Neural progenitor cell (in vitro differentiated cells): ENCODE results near the gene RNF11. TPM values are rescaled to one million over a fixed set of nuclear protein-coding genes. Genes with fewer than 3 reads are reported as not detected.
A peak's percentile ranks its signal among the peaks of the same experiment; 100 is the strongest.

ENCODE experiments used
- DNase-seq: peaks from one replicate; pipeline ENCODE4 v3.0.0-alpha.2; 2016; ENCODE audit warnings: low spot score
- H2AFZ ChIP-seq: fragments of 200-600 bp; sonication (generic); replicated peaks from 2 replicates; pipeline ENCODE4 v1.6.1; 2016; ENCODE audit warnings: antibody characterized with exemption
- H3F3A ChIP-seq: fragments of 200-600 bp; sonication (generic); 2 replicates; pipeline ENCODE4 v1.6.1; 2016; ENCODE audit warnings: antibody characterized with exemption, low read depth
- H3K27ac ChIP-seq: fragments of 200-600 bp; sonication (generic); 2 replicates; pipeline ENCODE4 v1.5.1; 2016; ENCODE audit warnings: mild to moderate bottlenecking
- H3K27me3 ChIP-seq: fragments of 200-600 bp; sonication (generic); 2 replicates; pipeline ENCODE4 v1.6.1; 2016; ENCODE audit warnings: mild to moderate bottlenecking, moderate library complexity
- H3K36me3 ChIP-seq: fragments of 200-600 bp; sonication (generic); 2 replicates; pipeline ENCODE4 v1.5.1; 2016
- H3K4me1 ChIP-seq: fragments of 200-600 bp; sonication (generic); 2 replicates; pipeline ENCODE4 v1.6.1; 2016; ENCODE audit warnings: mixed run types
- H3K4me2 ChIP-seq: fragments of 200-600 bp; sonication (generic); 2 replicates; pipeline ENCODE4 v1.6.1; 2016
- H3K4me3 ChIP-seq: fragments of 200-600 bp; sonication (generic); 2 replicates; pipeline ENCODE4 v1.5.1; 2016
- H3K79me2 ChIP-seq: fragments of 200-600 bp; sonication (generic); 2 replicates; pipeline ENCODE4 v1.6.1; 2016; ENCODE audit warnings: low read depth
- H3K9ac ChIP-seq: fragments of 200-600 bp; sonication (generic); 2 replicates; pipeline ENCODE4 v1.6.1; 2016
- H3K9me3 ChIP-seq: fragments of 200-600 bp; sonication (generic); 2 replicates; pipeline ENCODE4 v1.5.1; 2016; ENCODE audit warnings: low read depth
- H4K20me1 ChIP-seq: fragments of 200-600 bp; sonication (generic); 2 replicates; pipeline ENCODE4 v1.6.1; 2016; ENCODE audit warnings: low read depth
- H3K27ac Mint-ChIP-seq: 3 replicates; pipeline ENCODE4 v1.8.0; 2021; ENCODE audit warnings: mixed read lengths
- H3K27me3 Mint-ChIP-seq: 2 replicates; pipeline ENCODE4 v1.8.0; 2022; ENCODE audit warnings: low read depth, mild to moderate bottlenecking, inconsistent platforms, moderate library complexity, mixed read lengths; ENCODE audit not compliant: insufficient read depth
- H3K36me3 Mint-ChIP-seq: 3 replicates; pipeline ENCODE4 v1.8.0; 2021; ENCODE audit warnings: mixed read lengths
- H3K4me1 Mint-ChIP-seq: 3 replicates; pipeline ENCODE4 v1.8.0; 2021; ENCODE audit warnings: mixed read lengths
- H3K4me3 Mint-ChIP-seq: 3 replicates; pipeline ENCODE4 v1.8.0; 2021; ENCODE audit warnings: mild to moderate bottlenecking, moderate library complexity, mixed read lengths
- H3K9me3 Mint-ChIP-seq: 3 replicates; pipeline ENCODE4 v1.8.0; 2020; ENCODE audit warnings: mixed read lengths
- EZH2 ChIP-seq: fragments of 200-600 bp; sonication (generic); IDR thresholded peaks from 2 replicates; pipeline ENCODE4 v1.6.1; 2017; ENCODE audit warnings: antibody characterized with exemption, mild to moderate bottlenecking, moderate library complexity
- EZH2phosphoT487 ChIP-seq: fragments of 200-600 bp; sonication (generic); IDR thresholded peaks from 2 replicates; pipeline ENCODE4 v1.6.1; 2017; ENCODE audit warnings: antibody characterized with exemption
- total RNA-seq: library from RNA; depleted of rRNA; stranded (reverse); fragments of >200 nt; gene quantifications from 2 replicates; pipeline ENCODE4 v1.2.3, GENCODE V29; 2015; ENCODE audit warnings: low replicate concordance
- TF ChIP-seq, protein P1 (sequence below): fragments of 200-600 bp; sonication (generic); IDR thresholded peaks from 2 replicates; pipeline ENCODE4 v1.5.1; 2017; ENCODE audit warnings: antibody characterized with exemption, mild to moderate bottlenecking

RNF11 gene
- total RNA-seq, 1 donor from 2014 or later = 108 TPM

DNA sequence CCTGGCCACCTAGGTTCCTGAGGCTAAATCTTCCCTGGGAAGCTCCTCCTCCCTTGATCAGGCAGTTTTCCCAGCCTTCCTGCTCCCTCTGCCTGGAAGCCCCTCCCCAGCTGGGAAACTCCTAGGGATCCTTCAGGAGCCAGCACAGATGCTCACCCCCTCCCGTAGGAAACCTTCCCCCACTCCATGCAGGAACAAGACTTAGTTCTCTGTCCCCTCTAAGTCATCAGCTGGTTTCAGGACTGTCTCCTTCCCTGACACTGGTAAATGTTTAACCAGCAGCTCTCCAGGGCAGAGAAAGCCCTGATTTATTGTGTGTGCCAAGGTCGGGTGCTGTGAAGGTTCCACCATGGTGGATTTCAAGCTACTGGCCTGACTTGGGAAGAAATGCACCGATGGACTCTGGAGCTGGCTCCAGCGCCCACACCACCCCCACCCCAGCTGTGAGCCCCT is 69.3 kb downstream of the RNF11 start:
- TF ChIP-seq EZH2 = no peak
- TF ChIP-seq, protein P1, sequence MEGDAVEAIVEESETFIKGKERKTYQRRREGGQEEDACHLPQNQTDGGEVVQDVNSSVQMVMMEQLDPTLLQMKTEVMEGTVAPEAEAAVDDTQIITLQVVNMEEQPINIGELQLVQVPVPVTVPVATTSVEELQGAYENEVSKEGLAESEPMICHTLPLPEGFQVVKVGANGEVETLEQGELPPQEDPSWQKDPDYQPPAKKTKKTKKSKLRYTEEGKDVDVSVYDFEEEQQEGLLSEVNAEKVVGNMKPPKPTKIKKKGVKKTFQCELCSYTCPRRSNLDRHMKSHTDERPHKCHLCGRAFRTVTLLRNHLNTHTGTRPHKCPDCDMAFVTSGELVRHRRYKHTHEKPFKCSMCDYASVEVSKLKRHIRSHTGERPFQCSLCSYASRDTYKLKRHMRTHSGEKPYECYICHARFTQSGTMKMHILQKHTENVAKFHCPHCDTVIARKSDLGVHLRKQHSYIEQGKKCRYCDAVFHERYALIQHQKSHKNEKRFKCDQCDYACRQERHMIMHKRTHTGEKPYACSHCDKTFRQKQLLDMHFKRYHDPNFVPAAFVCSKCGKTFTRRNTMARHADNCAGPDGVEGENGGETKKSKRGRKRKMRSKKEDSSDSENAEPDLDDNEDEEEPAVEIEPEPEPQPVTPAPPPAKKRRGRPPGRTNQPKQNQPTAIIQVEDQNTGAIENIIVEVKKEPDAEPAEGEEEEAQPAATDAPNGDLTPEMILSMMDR = no peak
- no peak for TF ChIP-seq EZH2phosphoT487
- Mint-ChIP-seq H3K36me3 (no peaks in the 10 kb centered on the region), H3K27me3 (peaks cover 3% of the 10 kb centered on the region), H3K27ac (no peak overlapping the region), H3K4me3 (no peak overlapping the region), H3K9me3 (no peaks in the 10 kb centered on the region), H3K4me1 (peaks cover 3% of the 10 kb centered on the region)
- Histone ChIP-seq H3K27ac (no peak overlapping the region), H3F3A (no peaks in the 10 kb centered on the region), H3K27me3 (no peaks in the 10 kb centered on the region), H3K4me3 (no peak overlapping the region), H3K4me1 (peaks cover 6% of the 10 kb centered on the region), H4K20me1 (no peaks in the 10 kb centered on the region), H3K4me2 (no peak overlapping the region), H3K36me3 (no peaks in the 10 kb centered on the region), H3K9me3 (no peaks in the 10 kb centered on the region), H3K79me2 (no peaks in the 10 kb centered on the region), H3K9ac (no peak overlapping the region), H2AFZ (peak overlapping the region; percentile 6)
- DNase-seq = no peak

DNA sequence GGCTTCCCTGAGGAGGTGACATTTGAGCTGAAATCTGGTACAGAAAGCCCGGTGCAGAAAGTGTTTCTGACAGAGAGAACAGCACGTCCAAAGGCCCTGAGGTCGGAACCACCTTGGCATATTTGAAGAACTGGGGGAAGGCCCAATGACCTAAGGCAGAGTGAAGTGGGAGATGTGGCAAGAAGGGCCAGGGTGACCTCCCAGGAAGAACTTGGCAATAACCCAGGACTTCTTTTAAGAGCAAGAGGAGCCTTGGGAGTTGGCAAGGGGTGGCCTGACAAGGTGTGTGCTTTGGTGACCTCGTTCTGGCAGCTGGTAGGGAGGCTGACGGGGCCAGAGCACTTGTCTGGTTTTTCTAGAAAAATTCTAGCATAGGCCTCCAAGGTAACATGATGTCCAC is 70.9 kb downstream of the RNF11 start:
- Histone ChIP-seq H3K36me3 (no peaks in the 10 kb centered on the region), H3F3A (no peaks in the 10 kb centered on the region), H3K27me3 (no peaks in the 10 kb centered on the region), H4K20me1 (no peaks in the 10 kb centered on the region), H3K79me2 (no peaks in the 10 kb centered on the region), H2AFZ (no peak overlapping the region), H3K27ac (no peak overlapping the region), H3K9me3 (no peaks in the 10 kb centered on the region), H3K9ac (no peak overlapping the region), H3K4me2 (no peak overlapping the region), H3K4me3 (no peak overlapping the region), H3K4me1 (peaks cover 6% of the 10 kb centered on the region)
- Mint-ChIP-seq H3K27ac (no peak overlapping the region), H3K27me3 (peaks cover 6% of the 10 kb centered on the region), H3K4me1 (peaks cover 7% of the 10 kb centered on the region), H3K9me3 (no peaks in the 10 kb centered on the region), H3K4me3 (no peak overlapping the region), H3K36me3 (no peaks in the 10 kb centered on the region)
- TF ChIP-seq EZH2 (no peak), EZH2phosphoT487 (no peak)
- TF ChIP-seq, protein P1 = no peak
- DNase-seq = no peak

DNA sequence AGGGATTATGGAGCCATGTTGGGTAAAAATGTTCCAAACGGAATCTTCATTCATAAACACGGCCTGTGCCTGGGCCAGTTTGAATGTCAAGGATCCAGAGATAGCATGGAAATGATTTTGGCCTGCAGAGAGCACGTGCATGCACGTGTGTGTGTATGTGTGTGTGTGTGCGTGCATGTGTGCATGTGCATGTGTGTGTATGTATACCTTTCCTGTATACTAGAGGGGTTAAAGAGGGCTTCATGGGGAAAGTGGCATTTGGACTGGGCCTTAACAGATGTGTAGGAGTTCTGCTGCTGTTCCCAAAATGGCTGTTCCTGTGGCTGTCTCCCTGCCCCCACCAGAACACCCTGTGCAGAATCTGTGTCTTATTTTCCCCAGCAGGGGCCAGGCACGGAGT is 72.6 kb downstream of the RNF11 start:
- H3K36me3 Mint-ChIP-seq = no peaks in the 10 kb centered on the region
- Histone ChIP-seq H4K20me1 (no peaks in the 10 kb centered on the region), H3K27ac (no peak overlapping the region), H3K4me1 (peaks cover 6% of the 10 kb centered on the region), H3K9ac (no peak overlapping the region), H3F3A (no peaks in the 10 kb centered on the region), H3K27me3 (no peaks in the 10 kb centered on the region), H3K4me3 (no peak overlapping the region), H3K36me3 (no peaks in the 10 kb centered on the region), H3K4me2 (no peak overlapping the region), H2AFZ (peak overlapping the region; percentile 24), H3K79me2 (no peaks in the 10 kb centered on the region), H3K9me3 (no peaks in the 10 kb centered on the region)
- peaks cover 10% of the 10 kb centered on the region for H3K4me1 Mint-ChIP-seq
- H3K9me3 Mint-ChIP-seq = no peaks in the 10 kb centered on the region
- TF ChIP-seq EZH2phosphoT487 (no peak), EZH2 (no peak)
- TF ChIP-seq, protein P1 = no peak
- no peak overlapping the region for H3K27ac Mint-ChIP-seq
- no peak overlapping the region for H3K4me3 Mint-ChIP-seq
- peaks cover 6% of the 10 kb centered on the region for H3K27me3 Mint-ChIP-seq
- no peak for DNase-seq
